Right lobe of liver (tissue), 6 donors: ENCODE measurements around the gene PDIA2. TPM values are rescaled to one million over a fixed set of nuclear protein-coding genes. Genes with fewer than 3 reads are reported as not detected.

ENCODE experiments used
- ATAC-seq, 4 donors: fragments of 200-7000 bp; cut with Tn5 transposase; one replicate each; pipeline ENCODE4 v1.9.1; 2020; ENCODE audit warnings: mild to moderate bottlenecking in 4 of 4, moderate library complexity in 4 of 4
- DNase-seq, 3 donors: peaks; one replicate each; pipeline ENCODE4 v3.0.0-alpha.2; 2020
- H3K27ac ChIP-seq, 3 donors: fragments of 200-600 bp; one replicate each; pipeline ENCODE4 v1.8.0; 2022
- H3K27me3 ChIP-seq, 2 donors: fragments of 200-600 bp; one replicate each; pipeline ENCODE4 v1.8.0; 2022
- H3K36me3 ChIP-seq, 4 donors: fragments of 200-600 bp; sonication (generic) in 1 of 4; one replicate each; pipeline versions ENCODE4 v1.5.1 to v1.8.0; 2017 to 2022; ENCODE audit warnings: control low read depth in 1 of 4
- H3K4me1 ChIP-seq, 4 donors: fragments of 200-600 bp; sonication (generic) in 1 of 4; one replicate each; pipeline versions ENCODE4 v1.5.1 to v1.8.0; 2017 to 2022; ENCODE audit warnings: control low read depth in 1 of 4
- H3K4me3 ChIP-seq, 3 donors: fragments of 200-600 bp; one replicate each; pipeline ENCODE4 v1.8.0; 2022
- H3K9me3 ChIP-seq, 4 donors: fragments of 200-600 bp; sonication (generic) in 1 of 4; one replicate each; pipeline versions ENCODE4 v1.5.1 to v1.8.0; 2017 to 2022; ENCODE audit warnings: control low read depth in 1 of 4
- CTCF ChIP-seq, 4 donors: fragments of 200-600 bp in 3 of 4; fragments of 450-650 bp in 1 of 4; IDR thresholded peaks; one replicate each; pipeline versions ENCODE4 v1.5.1 to v1.8.0; 2016 to 2022; ENCODE audit warnings: antibody characterized with exemption in 4 of 4, mild to moderate bottlenecking in 2 of 4
- POLR2A ChIP-seq: fragments of 450-650 bp; IDR thresholded peaks from one replicate; pipeline ENCODE4 v1.6.1; 2017; ENCODE audit warnings: antibody characterized with exemption, mild to moderate bottlenecking
- WGBS: methylation state at CpG from one replicate; pipeline ENCODE4 v1.1.6; 2018; ENCODE audit warnings: low coverage, low lambda C conversion rate; ENCODE audit not compliant: insufficient coverage; ENCODE audit errors: missing lambda C conversion rate; 5-methylcytosine and 5-hydroxymethylcytosine counted together
- intact Hi-C, 2 donors: fragments of 100-400 bp; cut with DNase I; formaldehyde crosslinking; loops; one replicate each; pipeline versions ENCODE4 v1.11.2 to v1.14.1; 2022
- total RNA-seq, 6 experiments: library from RNA; depleted of rRNA in 2 of 6; stranded (reverse); fragments of >200 nt in 2 of 6; fragmentation: NEBNext Ultra II Directional in 3 of 6; extraction: Animal tissue kit (Norgen Biotek cat#: 25700) in 3 of 6; gene quantifications; one replicate each; pipeline versions ENCODE4 v1.1.0 to v1.2.4, GENCODE V29; 2016 to 2023
- donor health status: DM: no; HTN: yes; CAD: no.
- donor health status: DM: no; HTN: no; CAD: no.
- donor health status: DM: no; HTN: no; CAD: no.
- donor health status: DM: no; HTN: yes; CAD: no.
- donor health status: DM: no; HTN: yes; CAD: no.

PDIA2 gene
- total RNA-seq, 6 experiments from 2014 or later, result not detected

GRCh38 chr16:278863-279366 is 4.0 kb upstream of the PDIA2 start:
- WGBS, result 68% methylated on average over 5 of the region's 6 CpGs
- ATAC-seq, result peak in 1 of 4 donors; percentile 11
- intact Hi-C loops, result no loop called here
- peaks cover 0 to 5% (median 0%) of the 10 kb centered on the region in 4 donors for H3K4me1 ChIP-seq
- H3K27me3 ChIP-seq, result peaks cover 0 to 22% of the 10 kb centered on the region in 2 donors
- TF ChIP-seq POLR2A (no peak), CTCF (IDR thresholded peaks at IDR 0.05) (no peak)
- DNase-seq, result no peak
- H3K4me3 ChIP-seq, result no peak overlapping the region
- H3K36me3 ChIP-seq, result no peaks in the 10 kb centered on the region
- no peaks in the 10 kb centered on the region for H3K9me3 ChIP-seq
- no peak overlapping the region for H3K27ac ChIP-seq

GRCh38 chr16:279531-279930 is 3.4 kb upstream of the PDIA2 start:
- TF ChIP-seq CTCF (IDR thresholded peaks at IDR 0.05), result no peak
- TF ChIP-seq POLR2A, result no peak
- WGBS, result no CpG with 5 or more reads among the region's 7 CpGs
- Histone ChIP-seq H3K27me3 (peaks cover 0 to 19% of the 10 kb centered on the region in 2 donors), H3K27ac (no peak overlapping the region), H3K4me1 (peaks cover 0 to 5% (median 0%) of the 10 kb centered on the region in 4 donors), H3K36me3 (no peaks in the 10 kb centered on the region), H3K4me3 (no peak overlapping the region), H3K9me3 (no peaks in the 10 kb centered on the region)
- intact Hi-C loops, result no loop called here
- no peak for ATAC-seq
- no peak for DNase-seq

- ATAC-seq (no peak), DNase-seq (no peak)
- intact Hi-C loops, result no loop called here
- Histone ChIP-seq H3K27ac (no peak overlapping the region), H3K36me3 (no peaks in the 10 kb centered on the region), H3K27me3 (peaks cover 0 to 18% of the 10 kb centered on the region in 2 donors), H3K4me1 (peaks cover 0 to 4% (median 0%) of the 10 kb centered on the region in 4 donors), H3K9me3 (no peaks in the 10 kb centered on the region), H3K4me3 (no peak overlapping the region)
- no peak for TF ChIP-seq CTCF (IDR thresholded peaks at IDR 0.05)
- no peak for TF ChIP-seq POLR2A
- WGBS, result 9% methylated on average over 10 of the region's 47 CpGs
Measured at GRCh38 chr16:280005-280460, 2.9 kb upstream of the PDIA2 start.

- Histone ChIP-seq H3K27ac (no peak within 1 kb of the TSS), H3K9me3 (no peaks in the 10 kb centered on the region), H3K27me3 (peaks cover 0 to 18% of the 10 kb centered on the region in 2 donors), H3K36me3 (no peaks in the 10 kb centered on the region), H3K4me3 (no peak within 1 kb of the TSS), H3K4me1 (no peaks in the 10 kb centered on the region)
- ATAC-seq, result no peak
- TF ChIP-seq CTCF (IDR thresholded peaks at IDR 0.05) (no peak), POLR2A (no peak)
- no CpG with 5 or more reads among the region's 54 CpGs for WGBS
- intact Hi-C loops, result no loop called here
- DNase-seq, result no peak
Measured at GRCh38 chr16:280552-280951, 2.4 kb upstream of the PDIA2 start, which contains the start of gene ARHGDIG. ARHGDIG (plus strand) TSS chr16:280591; CDS start chr16:280681, 90 bp downstream.
